ENCODE data around the gene RTP3. TPM values are rescaled to one million over a fixed set of nuclear protein-coding genes. Genes with fewer than 3 reads are reported as not detected.
"Not testable (repeated sequence)": the region's sequence is repeated elsewhere in the genome, so short reads cannot be mapped to it uniquely, and the experiment has no call there.

RTP3 gene
- total RNA-seq, 1 donor from 2014 or later = not detected

GRCh38 chr3:46492890-46493547 lies 4.8 kb upstream of the RTP3 start:
- Histone ChIP-seq H3K9me3 (no peaks in the 10 kb centered on the region), H3K27ac (no peak overlapping the region), H3K27me3 (no peaks in the 10 kb centered on the region), H3K36me3 (no peaks in the 10 kb centered on the region), H3K4me3 (no peak overlapping the region), H3K4me1 (no peaks in the 10 kb centered on the region)
- TF ChIP-seq, protein P1, sequence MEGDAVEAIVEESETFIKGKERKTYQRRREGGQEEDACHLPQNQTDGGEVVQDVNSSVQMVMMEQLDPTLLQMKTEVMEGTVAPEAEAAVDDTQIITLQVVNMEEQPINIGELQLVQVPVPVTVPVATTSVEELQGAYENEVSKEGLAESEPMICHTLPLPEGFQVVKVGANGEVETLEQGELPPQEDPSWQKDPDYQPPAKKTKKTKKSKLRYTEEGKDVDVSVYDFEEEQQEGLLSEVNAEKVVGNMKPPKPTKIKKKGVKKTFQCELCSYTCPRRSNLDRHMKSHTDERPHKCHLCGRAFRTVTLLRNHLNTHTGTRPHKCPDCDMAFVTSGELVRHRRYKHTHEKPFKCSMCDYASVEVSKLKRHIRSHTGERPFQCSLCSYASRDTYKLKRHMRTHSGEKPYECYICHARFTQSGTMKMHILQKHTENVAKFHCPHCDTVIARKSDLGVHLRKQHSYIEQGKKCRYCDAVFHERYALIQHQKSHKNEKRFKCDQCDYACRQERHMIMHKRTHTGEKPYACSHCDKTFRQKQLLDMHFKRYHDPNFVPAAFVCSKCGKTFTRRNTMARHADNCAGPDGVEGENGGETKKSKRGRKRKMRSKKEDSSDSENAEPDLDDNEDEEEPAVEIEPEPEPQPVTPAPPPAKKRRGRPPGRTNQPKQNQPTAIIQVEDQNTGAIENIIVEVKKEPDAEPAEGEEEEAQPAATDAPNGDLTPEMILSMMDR (IDR thresholded peaks at IDR 0.05) = no peak
- DNase-seq (ENCODE audit: low spot score in 2 of 2) = no peak
- intact Hi-C loops (cut with DNase I) = no loop called here

GRCh38 chr3:46494491-46494890 lies 3.3 kb upstream of the RTP3 start:
- H3K9me3 ChIP-seq; intact Hi-C loops (cut with DNase I); H3K27ac ChIP-seq; H3K4me1 ChIP-seq; H3K4me3 ChIP-seq; H3K27me3 ChIP-seq; DNase-seq (ENCODE audit: low spot score in 2 of 2); H3K36me3 ChIP-seq: not testable (repeated sequence)

DNA sequence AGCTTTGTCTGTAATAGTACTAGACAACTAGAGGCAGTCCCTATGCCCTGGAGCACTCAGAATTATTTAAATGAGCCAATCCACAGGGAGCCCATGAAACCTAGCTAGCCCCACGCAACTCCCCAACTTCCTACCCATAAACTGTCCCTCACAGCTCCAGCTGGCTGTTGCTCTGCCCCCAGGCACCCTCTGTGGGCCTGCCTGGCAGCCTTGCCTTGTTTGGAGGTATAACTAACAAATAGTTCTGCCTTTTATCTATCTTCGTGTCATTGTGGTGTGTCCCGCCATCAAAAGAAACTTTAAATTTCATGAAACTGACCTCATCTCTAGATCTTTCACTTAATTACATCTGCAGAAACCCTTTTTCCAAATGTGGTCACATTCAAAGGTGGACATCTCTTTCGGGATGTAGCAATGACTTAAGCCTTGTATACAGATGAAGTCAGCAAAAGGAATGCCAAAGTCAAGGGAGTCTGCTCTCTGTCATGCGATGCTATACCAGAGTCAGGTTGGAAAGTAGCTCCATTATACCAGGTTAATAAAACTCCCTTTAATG lies 1.8 kb upstream of the RTP3 start:
- Histone ChIP-seq H3K36me3 (no peaks in the 10 kb centered on the region), H3K4me3 (no peak overlapping the region), H3K9me3 (no peaks in the 10 kb centered on the region), H3K27ac (no peak overlapping the region), H3K27me3 (no peaks in the 10 kb centered on the region), H3K4me1 (no peaks in the 10 kb centered on the region)
- DNase-seq (ENCODE audit: low spot score in 2 of 2) = no peak
- TF ChIP-seq, protein P1 (IDR thresholded peaks at IDR 0.05) = no peak
- intact Hi-C loops (cut with DNase I) = no loop called here

DNA sequence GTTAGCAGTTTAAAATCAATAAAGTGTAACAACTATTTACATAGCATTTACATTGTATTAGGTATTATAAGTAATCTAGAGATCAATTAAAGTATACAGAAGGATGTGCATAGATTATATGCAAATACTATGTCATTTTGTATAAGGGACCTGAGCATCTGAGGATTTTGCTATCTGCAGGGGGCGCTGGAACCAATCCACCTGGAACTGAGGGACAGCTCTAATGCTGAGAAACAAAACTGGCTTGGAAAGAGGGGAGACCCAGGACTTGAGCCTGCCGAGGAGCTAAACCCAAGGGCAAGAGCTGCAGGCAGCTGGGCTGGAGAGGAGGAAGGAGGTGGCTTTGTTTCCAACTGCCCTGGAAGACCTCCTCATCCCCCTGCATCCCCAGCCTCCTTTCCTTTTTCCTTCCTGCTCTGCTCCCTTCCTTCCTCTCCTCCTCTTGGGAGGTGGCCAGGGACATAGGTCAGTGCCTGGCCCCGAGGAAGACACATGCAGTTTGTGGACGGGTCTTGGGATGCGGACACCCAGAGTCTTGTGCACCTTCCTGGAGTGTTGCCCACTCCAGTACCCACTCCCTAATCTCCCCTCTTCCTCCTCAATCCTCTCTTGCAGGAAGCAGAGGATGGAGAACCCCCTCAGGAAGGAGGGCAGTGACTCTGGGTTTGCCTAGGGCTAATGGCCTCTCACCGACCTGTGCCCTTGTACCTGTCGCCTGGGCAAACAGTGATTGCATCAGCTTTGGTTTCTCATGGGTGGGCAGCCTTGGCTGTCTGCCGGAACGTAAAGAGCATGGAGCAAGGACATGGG lies 825 bp upstream of the RTP3 start:
- Histone ChIP-seq H3K4me3 (no peak overlapping the region), H3K36me3 (no peaks in the 10 kb centered on the region), H3K4me1 (no peaks in the 10 kb centered on the region), H3K27ac (no peak overlapping the region), H3K27me3 (no peaks in the 10 kb centered on the region), H3K9me3 (no peaks in the 10 kb centered on the region)
- TF ChIP-seq, protein P1 (IDR thresholded peaks at IDR 0.05) = peak in 1 of 3 experiments; percentile 11
- no peak for DNase-seq (ENCODE audit: low spot score in 2 of 2)
- intact Hi-C loops (cut with DNase I) = no loop called here

- no peak overlapping the region for H3K27ac ChIP-seq
- H3K36me3 ChIP-seq = no peaks in the 10 kb centered on the region
- TF ChIP-seq, protein P1 (IDR thresholded peaks at IDR 0.05) = no peak
- no peak overlapping the region for H3K4me3 ChIP-seq
- H3K9me3 ChIP-seq = no peaks in the 10 kb centered on the region
- intact Hi-C loops (cut with DNase I) = no loop called here
- no peaks in the 10 kb centered on the region for H3K27me3 ChIP-seq
- H3K4me1 ChIP-seq = no peaks in the 10 kb centered on the region
- DNase-seq (ENCODE audit: low spot score in 2 of 2) = no peak
These were observed 1.2 kb downstream of the RTP3 start for GRCh38 chr3:46498916-46499519.

Data from ascending aorta (tissue), 2 donors.